Hippocampal formation (tissue), 2 donors: Measurements from ENCODE around the gene LSR.
A peak's percentile ranks its signal among the peaks of the same experiment; 100 is the strongest.
"Not testable (repeated sequence)": the region's sequence is repeated elsewhere in the genome, so short reads cannot be mapped to it uniquely, and the experiment has no call there.

Experiments
- DNase-seq, 2 donors: peaks; one replicate each; lab custom pipeline; 2025; lab: John Stamatoyannopoulos, UW

LSR gene

DNA sequence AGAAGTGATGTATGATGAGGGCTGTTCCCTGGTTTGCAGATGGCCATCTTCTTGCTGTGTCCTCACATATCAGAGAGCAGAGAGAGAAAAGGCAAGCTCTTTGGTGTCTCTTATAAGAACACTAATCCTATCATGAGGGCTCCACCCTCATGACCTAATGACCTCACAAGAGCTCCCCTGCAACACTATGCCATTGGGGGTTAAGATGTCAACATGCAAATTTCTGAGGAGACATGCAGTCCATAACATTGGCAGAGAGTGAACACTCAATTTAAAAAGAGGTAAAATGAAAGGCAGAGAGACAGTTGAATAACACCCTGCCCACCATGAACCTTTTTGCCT is 31.2 kb upstream of the LSR start:
- DNase-seq, result no peak

DNA sequence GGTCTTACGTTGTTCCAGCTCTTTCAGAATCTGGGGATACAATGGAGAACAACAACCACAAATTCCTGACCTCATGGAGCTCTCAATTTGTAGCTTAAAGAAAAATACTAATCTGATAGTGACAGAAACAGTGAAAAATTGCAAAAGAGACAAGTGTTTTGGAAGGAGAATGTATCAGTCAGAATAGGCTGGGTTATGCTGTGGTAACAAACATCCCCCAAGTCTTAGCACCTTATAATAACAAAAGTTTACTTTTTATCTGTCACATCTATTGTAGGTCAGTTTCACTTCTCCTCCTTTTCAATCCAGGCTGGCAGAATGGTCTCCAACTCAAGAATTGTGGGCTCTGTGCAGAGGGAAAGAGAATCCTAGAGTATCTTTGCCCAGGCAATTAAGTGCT is 29.8 kb upstream of the LSR start:
- no peak for DNase-seq

DNA sequence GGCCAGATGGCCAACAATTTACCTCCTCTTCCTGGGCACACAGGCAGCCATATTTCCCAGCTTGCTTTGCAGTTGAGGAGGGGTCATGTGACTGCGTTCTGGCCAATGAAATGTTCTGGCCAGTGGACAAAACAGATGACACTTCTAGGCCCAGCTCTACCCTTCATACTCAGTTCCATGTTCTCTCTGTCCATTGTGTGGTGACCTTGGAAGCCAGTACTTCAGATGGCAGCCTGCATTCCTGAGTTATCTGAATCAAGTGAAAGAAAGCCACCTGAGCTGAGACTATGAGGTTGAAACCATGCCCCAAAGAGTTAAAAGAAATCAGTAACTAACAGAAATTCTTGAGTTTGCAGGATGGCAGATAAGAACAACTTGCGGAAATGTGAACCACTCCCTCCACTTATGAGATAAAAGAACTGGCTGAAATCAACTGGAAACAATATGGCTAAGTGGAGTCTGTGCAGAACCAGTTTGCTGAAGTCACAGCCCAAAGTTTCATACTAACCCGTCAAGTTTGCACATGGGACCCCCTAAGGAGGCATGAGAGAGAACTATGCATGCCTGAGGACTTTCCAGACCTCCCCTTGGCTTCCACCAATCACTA is 28.4 kb upstream of the LSR start:
- no peak for DNase-seq

DNA sequence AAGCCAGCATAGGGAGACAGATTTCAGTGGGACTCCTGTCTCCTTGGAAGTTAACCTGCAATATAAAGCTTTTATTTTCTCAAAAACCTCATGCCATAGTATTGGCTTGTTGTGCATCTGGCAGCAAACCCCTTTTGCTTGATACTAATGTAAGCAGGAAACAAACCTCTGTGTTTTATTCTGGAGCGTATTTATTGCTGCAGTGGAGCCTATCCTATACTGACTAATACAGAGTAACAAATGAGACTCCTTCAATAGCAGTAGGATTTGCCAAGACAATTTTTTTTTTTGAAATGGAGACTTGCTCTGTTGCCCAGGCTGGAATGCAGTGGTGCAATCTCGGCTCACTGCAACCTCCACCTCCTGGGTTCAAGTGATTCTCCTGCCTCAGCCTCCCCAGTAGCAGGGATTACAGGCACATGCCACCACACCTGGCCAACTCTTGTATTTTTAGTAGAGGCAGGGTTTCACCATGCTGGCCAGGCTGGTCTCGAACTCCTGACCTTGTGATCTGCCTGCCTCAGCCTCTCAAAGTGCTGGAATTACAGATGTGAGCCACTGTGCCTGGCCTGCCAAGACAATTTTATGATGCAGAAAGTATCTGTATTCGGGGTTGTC is 27.7 kb upstream of the LSR start:
- not testable (repeated sequence) for DNase-seq

DNA sequence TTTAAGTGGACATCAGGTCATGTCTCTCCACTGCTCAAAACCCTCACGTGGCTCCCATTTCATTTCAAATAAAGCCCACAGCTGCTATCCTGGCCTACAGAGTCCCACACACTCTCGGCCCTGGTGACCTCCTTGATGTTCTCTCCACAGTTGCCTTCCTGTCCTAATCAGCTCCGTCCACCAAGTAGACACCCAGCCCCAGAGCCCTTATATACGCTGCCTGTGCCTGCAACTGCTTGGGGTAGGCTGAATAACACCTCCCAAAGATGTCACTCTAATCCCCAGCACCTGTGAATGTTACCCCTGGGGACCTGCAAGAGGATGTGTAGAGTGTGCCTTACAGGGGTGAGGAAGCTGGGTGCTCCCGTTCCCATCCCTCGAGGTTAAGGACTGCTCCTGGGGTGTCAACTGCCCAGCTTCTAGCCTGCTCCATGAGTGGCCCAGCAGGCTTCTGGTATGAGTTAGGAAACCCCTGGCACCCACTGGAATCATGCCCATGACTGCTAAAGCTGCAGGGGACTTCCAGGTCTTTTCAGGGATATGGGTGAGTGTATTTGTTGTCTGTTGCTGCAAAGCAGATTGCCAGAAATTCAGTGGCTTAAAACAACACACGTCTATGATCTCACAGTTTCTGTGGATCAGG is 26.3 kb upstream of the LSR start:
- no peak for DNase-seq

DNA sequence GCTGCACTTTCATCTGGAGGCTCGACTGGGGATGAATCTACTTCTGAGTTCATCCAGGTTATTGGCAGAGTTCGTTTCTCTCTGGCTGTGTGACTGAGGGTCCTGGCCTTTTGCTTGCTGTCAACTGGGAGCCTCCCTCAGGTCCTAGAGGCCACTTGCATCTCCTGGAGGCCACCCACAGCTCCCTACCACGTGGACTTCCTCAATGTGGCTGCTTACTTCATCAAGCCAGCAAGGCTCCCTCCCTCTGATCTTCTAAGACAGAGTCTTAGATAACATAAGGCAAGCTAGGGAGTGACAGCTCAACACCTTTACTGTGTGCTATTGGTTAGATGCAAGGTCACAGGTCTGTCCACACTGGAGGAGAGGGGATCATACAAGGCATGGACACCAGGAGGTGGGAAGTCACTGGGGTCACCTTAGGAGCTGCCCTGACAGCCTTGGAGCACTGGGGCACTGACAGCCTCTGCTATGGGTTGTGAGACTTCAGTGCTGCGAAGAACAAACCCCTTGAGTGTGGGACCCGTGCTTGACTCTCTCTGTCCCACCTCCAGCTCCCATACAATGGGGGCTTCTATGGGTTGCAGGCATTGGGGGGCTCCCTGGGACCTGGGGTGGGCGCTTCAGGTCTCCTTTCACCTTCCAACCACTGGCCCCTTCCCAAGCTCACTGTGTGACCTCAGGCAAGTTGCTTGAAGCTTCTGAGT is 25.6 kb upstream of the LSR start:
- DNase-seq, result no peak

DNA sequence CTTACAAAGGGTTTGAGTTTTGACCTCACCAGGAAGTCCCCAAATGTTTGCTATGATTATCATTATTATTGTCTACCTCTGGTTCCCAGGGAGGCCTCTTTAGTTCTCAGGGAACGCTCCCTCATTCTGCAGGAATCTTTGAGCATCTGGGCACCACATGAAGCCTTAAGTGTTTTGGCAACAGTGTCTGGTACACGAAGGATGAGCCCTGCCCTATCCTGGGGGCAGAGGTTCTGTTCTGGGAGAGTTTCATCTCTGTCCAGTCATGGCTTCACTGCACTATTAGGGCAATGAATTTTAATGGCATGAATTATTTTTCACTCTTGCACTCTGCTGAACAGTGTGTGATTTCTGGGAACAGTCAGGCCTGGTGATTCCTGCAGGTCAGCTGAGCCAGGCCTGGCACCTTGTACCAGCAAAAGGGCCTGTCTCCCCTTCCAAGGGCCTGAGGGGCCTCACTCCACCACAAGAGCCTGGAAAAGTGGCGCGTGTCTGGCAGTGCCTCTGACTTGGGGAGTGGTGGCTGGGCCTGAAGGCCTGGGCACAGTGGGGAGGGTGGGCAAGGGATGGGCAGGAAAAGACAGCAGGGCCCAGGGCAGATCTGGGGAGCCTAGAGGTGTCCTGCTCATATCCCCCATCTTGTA is 24.8 kb upstream of the LSR start:
- no peak for DNase-seq

DNA sequence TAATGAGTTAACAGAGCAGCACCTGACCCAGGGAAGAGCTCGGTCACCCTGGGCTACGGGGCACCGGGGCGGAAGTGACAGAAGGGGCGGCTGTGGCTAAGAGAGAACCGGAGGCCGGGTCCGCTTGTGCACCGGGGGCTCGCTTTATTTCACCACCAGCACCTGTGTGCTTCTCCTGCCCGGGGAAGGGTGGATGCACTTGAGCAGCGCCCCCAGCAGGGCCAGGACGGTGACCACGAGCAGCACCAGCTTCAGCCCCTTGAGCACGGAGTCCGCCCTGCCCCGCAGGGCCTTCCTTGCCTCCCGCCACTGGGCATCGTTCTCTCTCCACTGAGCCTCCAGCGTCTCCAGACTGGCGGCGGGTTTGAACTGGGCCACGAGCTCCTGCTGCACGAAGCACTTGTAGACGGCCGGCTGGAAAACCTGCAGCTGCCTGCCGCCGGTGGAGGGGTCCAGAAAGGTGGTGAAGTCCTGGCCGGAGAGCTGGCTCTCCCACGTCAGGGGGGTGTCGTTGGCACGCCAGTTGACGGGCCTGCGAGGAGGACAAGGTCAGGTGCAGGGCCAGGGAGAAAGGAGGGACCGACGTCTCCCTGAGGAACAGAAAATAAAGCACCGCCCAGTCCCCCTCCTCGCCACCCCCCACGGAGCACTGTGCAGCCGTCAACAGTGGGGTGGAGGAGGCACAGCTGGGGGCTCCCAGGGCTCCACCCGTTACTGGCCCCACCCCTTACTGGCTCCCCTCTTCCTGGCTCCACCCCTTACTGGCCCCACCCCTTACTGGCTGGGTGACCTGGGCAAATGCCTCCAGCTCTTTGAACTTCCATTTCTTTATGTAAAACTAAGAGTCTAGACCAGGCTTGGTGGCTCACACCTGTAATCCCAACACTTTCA is 23.9 kb upstream of the LSR start:
- DNase-seq, result no peak

DNA sequence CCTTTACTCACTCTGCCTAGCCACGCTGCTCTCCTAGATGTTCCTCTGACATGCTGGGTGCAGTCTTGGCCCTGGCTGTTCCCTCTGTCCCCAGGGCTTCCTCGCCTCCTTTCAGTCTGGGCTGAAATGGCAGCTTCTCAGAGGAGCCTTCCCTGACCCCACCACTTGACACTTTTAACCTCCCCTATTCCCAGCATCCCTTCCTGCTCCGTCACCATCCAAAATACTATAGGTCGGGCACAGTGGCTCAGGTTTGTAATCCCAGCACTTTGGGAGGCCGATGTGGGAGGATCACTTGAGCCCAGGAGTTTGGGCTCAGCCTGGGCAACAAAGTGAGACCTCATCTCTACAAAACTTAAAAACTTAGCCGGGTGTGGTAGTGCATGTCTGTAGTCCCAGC is 22.9 kb upstream of the LSR start:
- no peak for DNase-seq

DNA sequence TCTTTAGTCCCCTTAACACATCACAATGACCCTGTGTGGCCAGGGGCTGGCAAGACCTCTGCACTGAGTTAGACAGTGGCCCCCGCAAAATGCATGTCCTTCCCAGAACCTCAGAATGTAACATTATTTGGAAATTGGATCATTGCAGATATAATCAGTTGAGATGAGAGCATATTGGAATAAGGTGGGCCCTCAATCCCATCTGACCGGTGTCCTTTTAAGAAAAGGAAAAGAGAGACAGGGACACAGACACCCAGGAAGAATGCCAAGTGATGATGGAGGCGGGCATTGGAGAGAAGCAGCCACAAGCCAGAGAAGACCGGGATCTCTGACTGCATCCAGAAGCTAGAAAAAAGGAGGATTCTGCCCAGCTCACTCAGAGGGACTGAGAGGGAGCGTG is 22.1 kb upstream of the LSR start:
- no peak for DNase-seq

DNA sequence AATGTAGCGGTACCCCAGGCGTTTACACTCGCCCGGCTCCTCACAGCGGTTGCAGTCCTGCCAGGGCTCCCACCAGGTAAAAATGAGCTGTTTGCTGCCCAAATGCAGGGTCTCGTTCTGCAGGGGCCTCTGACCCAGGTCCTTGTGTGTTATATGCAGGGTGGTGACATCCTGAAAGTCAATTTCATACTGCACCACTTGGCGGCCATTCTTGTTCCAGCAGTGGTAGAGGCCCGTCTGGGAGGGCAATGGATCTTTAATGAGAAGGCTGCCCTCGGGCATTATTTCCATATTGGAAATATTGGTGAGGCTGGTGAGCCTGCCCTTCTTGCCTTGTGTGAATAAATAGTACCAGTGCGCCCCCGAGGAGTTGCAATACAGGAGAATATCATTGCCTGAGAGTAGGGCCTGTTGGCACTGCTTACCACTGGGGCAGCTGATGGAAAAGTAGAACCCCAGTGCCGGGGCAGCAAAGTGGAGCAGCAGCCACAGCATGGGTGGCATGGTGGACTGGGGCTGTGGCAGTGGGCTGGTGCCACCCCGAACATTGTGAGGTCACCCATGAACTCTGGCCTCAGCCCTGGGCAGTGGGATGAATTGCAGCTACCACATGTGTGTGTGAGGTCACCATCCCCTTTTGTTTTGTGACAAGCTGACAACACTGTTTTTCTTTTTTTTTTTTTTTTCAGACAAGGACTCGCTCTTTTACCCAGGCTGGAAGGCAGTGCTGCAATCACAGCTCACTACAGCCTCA is 20.4 kb upstream of the LSR start, which contains the start of gene FAM187B:
TSS of gene FAM187B (minus strand) at position 563 of the 754 bp plus-strand sequence. CDS start at position 504, 59 bp downstream.
- peak; percentile 13 to 14 for DNase-seq

DNA sequence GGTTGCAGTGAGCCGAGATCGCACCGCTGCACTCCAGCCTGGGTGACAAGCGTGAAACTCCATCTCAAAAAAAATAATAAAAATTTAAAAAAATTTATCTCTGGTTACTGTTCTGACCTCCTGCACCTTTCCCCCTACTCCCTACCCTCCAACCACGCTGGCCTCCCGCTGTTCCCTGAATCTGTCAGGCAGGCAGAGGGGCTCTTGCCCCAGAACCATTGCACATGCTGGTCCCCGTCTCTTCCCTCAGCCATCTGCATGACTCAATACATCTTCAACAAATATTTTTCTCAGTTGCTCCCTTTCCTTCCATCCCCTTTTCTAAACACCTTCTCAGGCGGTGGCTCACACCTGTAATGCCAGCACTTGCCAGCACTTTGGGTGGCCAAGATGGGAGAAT is 19.2 kb upstream of the LSR start:
- no peak for DNase-seq

DNA sequence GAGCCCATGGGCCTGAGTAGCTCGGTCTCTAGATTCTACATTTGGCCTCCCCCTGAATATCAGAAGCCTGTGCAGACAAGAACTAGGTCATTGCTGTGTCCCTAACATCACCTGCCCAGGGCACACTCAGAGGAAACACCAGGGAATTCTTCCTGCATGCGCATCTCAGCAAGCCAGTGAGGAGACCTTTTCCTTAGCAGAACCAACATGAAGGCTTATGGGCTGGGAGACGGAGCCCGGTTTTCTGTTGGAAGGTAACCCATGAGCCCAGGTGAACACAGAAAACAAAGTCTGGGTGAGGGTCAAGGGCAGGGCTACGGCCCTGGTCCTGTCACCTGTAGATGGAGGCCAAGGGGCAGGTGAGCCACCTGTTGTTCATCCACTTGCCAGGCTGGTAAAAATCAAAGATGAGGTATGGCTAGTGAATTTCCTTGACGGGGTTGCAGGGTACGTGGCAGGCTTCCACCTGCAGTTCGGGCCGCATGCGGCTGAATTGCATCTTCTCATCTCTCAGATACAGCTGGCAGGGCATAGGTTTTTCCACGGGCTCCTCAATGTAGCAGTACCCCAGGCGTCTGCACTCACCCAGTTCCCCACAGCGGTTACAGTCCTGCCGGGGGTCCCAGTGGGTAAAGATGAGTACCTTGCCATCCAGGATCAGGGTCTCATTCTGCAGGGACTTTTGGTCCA is 16.7 kb upstream of the LSR start:
- no peak for DNase-seq

DNA sequence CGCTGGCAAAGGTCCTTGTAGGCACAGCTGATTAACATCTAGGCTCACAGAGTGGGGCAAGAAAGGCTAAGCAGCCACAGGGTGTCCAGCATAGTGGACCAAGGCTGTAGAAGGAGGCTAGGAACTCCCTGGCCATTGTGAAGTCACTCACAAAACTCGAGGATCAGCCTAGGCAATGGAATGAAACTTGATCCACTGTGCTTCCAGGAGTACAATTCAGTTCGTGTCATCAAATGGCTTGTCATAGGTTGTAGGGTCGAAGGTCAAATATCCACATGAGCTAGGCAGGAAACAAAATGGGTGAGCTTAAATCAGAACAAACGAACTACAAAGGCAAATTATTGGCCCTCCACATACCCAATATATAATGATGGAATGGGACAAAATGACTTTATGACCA is 15.9 kb upstream of the LSR start:
- DNase-seq, result no peak

DNA sequence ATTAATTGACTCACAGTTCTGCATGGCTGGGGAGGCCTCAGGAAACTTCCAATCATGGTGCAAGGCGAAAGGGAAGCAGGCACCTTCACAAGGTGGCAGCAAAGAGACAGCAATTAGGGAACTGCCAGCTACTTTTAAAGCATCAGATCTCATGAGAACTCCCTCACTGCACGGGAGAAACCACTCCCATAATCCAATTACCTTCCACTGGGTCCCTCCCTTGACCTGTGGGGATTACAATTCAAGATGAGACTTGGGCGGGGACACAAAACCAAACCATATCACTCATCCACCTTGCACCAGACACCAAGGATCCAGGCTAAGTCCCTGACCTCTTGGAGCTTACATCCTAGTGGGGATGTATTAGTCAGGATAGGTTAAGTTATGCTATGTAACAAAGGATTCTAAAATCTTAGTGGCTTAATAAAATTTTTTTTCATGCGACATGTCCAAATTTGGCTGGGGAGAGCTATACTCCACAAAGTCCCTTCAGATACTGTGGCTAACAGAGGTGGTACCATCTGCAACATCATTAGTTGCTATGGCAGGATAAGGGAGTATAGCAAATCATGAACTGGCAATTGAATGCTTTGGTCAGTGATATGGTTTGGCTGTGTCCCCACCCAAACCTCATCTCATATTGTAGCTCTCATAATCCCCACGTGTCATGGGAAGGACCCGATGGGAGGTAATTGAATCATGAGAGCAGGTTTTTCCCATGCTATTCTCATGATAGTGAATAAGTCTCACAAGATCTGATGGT is 12.0 kb upstream of the LSR start:
- no peak for DNase-seq

DNA sequence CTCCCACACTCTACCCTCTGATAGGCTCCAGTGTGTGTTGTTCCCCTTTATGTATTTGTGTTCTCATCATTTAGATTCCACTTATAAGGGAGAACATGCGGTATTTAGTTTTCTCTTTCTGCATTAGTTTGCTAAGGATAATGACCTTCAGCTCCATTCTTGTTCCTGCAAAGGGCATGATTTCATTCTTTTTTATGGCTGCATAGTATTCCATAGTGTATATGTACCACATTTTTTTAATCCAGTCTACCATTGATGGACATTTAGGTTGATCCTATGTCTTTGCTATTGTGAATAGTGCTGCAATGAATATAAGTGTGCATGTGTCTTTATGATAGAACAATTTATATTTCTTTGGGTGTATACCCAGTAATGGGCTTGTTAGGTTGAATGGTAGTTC is 9.2 kb upstream of the LSR start:
- DNase-seq, result not testable (repeated sequence)

DNA sequence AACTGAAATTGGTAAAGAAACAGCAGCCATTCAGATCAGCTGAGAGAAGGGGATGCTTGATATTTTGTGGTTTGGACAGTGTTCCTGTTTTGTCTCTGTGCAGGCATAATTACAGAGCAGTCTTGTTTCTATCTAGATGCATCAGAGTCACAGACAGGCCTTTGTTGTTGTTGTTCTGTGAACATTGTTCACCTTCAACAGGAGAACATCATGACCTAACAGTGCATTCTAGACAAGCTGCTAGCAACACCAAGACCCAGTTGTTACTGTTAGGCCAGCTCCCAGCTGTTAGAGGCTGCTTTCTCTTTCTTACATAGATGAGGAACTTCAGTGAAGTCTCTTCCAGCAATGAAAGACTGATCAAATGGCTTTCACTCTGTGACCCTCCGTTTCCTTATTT is 8.5 kb upstream of the LSR start:
- no peak for DNase-seq

DNA sequence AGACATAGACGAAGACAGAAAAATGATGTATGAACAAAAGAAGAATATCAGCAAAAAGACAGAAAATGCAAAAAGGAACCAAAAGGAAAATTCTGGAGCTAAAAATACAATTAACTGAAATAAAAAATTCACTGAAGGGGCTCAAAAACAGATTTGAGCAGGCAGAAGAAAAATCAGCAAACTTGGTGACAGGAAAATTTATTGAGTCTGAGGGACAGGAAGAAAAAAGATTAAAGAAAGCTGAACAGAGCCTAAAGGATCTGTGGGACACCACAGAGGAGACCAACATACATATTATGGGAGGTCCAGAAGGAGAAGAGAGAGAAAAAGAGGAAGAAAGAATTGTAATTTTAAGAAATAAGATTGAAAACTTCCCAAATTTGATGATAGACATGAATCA is 7.4 kb upstream of the LSR start:
- no peak for DNase-seq

DNA sequence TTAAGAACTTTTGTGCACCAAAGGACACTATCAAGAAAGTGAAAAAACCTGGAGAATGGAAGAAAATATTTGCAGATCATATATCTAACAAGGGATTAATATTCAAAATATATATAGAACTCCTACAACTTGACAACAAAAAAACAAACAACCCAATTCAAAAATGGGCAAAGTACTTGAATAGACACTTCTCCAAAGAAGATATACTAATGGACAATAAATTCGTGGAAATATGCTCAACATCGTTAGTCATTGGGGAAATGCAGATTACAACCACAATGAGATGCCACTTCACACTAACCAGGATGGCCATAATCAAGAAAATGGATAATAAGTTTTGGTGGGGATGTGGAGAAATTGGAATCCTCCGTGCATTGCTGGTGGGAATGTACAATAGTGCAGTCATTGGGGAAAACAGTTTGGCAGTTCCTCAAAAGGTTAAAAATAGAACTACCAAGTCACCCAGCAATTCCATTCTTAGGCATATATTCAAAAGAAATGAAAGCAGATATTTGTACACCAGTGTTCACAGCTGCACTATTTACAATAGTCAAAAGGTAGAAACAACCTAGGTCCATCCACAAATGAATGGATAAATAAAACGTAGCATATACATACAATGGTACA is 2.2 kb upstream of the LSR start:
- DNase-seq, result no peak
